HEK293T (cell line): Measurements from ENCODE around the gene DNAAF1.

ENCODE experiments used
- ELF4 ChIP-seq: fragments of 450-650 bp; IDR thresholded peaks from 2 replicates; pipeline ENCODE4 v1.6.1; 2017; ENCODE audit warnings: antibody characterized with exemption
- FOXK2 ChIP-seq: fragments of 450-650 bp; IDR thresholded peaks from 2 replicates; pipeline ENCODE4 v1.6.1; 2016; ENCODE audit warnings: mild to moderate bottlenecking

GRCh38 chr16:84169765-84170310, 24.7 kb downstream of the DNAAF1 start:
- TF ChIP-seq ELF4 (no peak), FOXK2 (no peak)
